Globus pallidus (tissue), 1 donor: Measurements from ENCODE around the gene B3GNT3.

Source experiments
- DNase-seq: peaks from one replicate; pipeline ENCODE4 v3.0.0-alpha.2; 2015; ENCODE audit warnings: low spot score

Gene B3GNT3

GRCh38 chr19:17860993-17861360 lies 66.0 kb downstream of the B3GNT3 start:
- no peak for DNase-seq

- DNase-seq = no peak
Measured at GRCh38 chr19:17861542-17862402, 66.8 kb downstream of the B3GNT3 start.

- no peak for DNase-seq
Measured at GRCh38 chr19:17862711-17863519, 68.0 kb downstream of the B3GNT3 start.
